Endothelial cell of umbilical vein (primary cell): ENCODE results near the gene SLIT1. TPM values are rescaled to one million over a fixed set of nuclear protein-coding genes. Genes with fewer than 3 reads are reported as not detected.

ENCODE experiments used
- BruUV-seq: library from RNA; stranded (reverse); fragments of 400-500 nt; replicated peaks from 2 replicates; lab custom pipeline; 2021; lab: Mats Ljungman, UMichigan
- CTCF ChIA-PET: fragments of 300-600, 350-600 bp; sonication (Branson Sonifier 250); formaldehyde crosslinking; loops from one replicate; lab custom pipeline; 2021; ENCODE audit warnings: antibody characterized with exemption, inconsistent platforms; lab: Charles Lee
- POLR2A ChIA-PET: fragments of 300-600, 350-600 bp; sonication (Branson Sonifier 250); formaldehyde crosslinking; loops from one replicate; lab custom pipeline; 2021; ENCODE audit warnings: antibody characterized with exemption, inconsistent platforms; lab: Charles Lee
- DNase-seq: peaks from one replicate; pipeline ENCODE4 v3.0.0-alpha.2; 2011; ENCODE audit warnings: low read depth, low spot score
- FAIRE-seq: peaks from 2 replicates; lab custom pipeline; 2011; peaks lifted over from hg19 to GRCh38; lab: Jason Lieb, UNC
- H2AFZ ChIP-seq: 2 replicates; pipeline ENCODE4 v1.6.0; 2012; ENCODE audit warnings: low read depth, low read length, control low read depth, inconsistent platforms
- H3K27ac ChIP-seq: 2 replicates; pipeline ENCODE4 v1.5.1; 2011; ENCODE audit warnings: low read depth, mild to moderate bottlenecking, control low read depth, low read length, moderate library complexity; ENCODE audit not compliant: insufficient read depth
- H3K27me3 ChIP-seq, 2 experiments: 2 replicates each; pipeline versions ENCODE4 v1.6.0 to v1.6.1; 2011; ENCODE audit warnings: low read length in 2 of 2, mixed read lengths in 1 of 2; ENCODE audit not compliant: control insufficient read depth in 2 of 2, insufficient read depth in 2 of 2
- H3K36me3 ChIP-seq, 2 experiments: 2 replicates in 1 of 2; 3 replicates in 1 of 2; pipeline ENCODE4 v1.5.1; 2011; ENCODE audit warnings: low read length in 2 of 2, mild to moderate bottlenecking in 1 of 2, moderate library complexity in 1 of 2; ENCODE audit not compliant: control insufficient read depth in 2 of 2, insufficient read depth in 2 of 2; ENCODE audit errors: extremely low read depth in 1 of 2
- H3K4me1 ChIP-seq: 3 replicates; pipeline ENCODE4 v1.5.1; 2011; ENCODE audit warnings: mild to moderate bottlenecking, low read length; ENCODE audit not compliant: control insufficient read depth, insufficient read depth; ENCODE audit errors: extremely low read depth
- H3K4me2 ChIP-seq: 2 replicates; pipeline ENCODE4 v1.6.1; 2011; ENCODE audit warnings: low read length, control low read depth, mixed read lengths; ENCODE audit not compliant: insufficient read depth
- H3K4me3 ChIP-seq, 3 experiments: fragments of 200-600 bp in 1 of 3; sonication (generic), shearing (Covaris generic) in 1 of 3; replicated peaks in 1 of 3; 2 replicates each; pipeline ENCODE4 v1.5.1; 2011 to 2016; ENCODE audit warnings: control low read depth in 3 of 3, low read length in 3 of 3, mild to moderate bottlenecking in 2 of 3, inconsistent platforms in 1 of 3, low read depth in 1 of 3, moderate library complexity in 1 of 3; ENCODE audit not compliant: insufficient read depth in 1 of 3
- H3K79me2 ChIP-seq: 2 replicates; pipeline ENCODE4 v1.6.0; 2012; ENCODE audit warnings: low read length, inconsistent platforms; ENCODE audit not compliant: control insufficient read depth, insufficient read depth
- H3K9ac ChIP-seq: replicated peaks from 2 replicates; pipeline ENCODE3; 2011; ENCODE audit warnings: low read length, control low read depth; ENCODE audit not compliant: insufficient read depth; ENCODE audit errors: extremely low read depth
- H3K9me1 ChIP-seq: replicated peaks from 3 replicates; pipeline ENCODE4 v1.6.0; 2011; ENCODE audit warnings: mild to moderate bottlenecking, low read length; ENCODE audit not compliant: control insufficient read depth, insufficient read depth; ENCODE audit errors: extremely low read depth
- H3K9me3 ChIP-seq: replicated peaks from 2 replicates; pipeline ENCODE4 v1.5.1; 2012; ENCODE audit warnings: low read length, inconsistent platforms; ENCODE audit not compliant: control insufficient read depth, insufficient read depth
- H4K20me1 ChIP-seq: replicated peaks from 2 replicates; pipeline ENCODE3; 2011; ENCODE audit warnings: mild to moderate bottlenecking, low read length; ENCODE audit not compliant: control insufficient read depth, insufficient read depth; ENCODE audit errors: extremely low read depth
- EZH2 ChIP-seq: IDR thresholded peaks from 2 replicates; pipeline ENCODE4 v1.6.1; 2012; ENCODE audit warnings: borderline replicate concordance, low read depth, mild to moderate bottlenecking, moderate library complexity, low read length, inconsistent platforms; ENCODE audit not compliant: severe bottlenecking
- FOS ChIP-seq: IDR thresholded peaks from 2 replicates; pipeline ENCODE4 v1.6.1; 2011; ENCODE audit warnings: mild to moderate bottlenecking, low read length, moderate library complexity, borderline replicate concordance; ENCODE audit not compliant: insufficient read depth
- GATA2 ChIP-seq: IDR thresholded peaks from 2 replicates; pipeline ENCODE4 v1.7.0; 2011; ENCODE audit warnings: low read depth, mild to moderate bottlenecking, moderate library complexity, mixed read lengths, low read length; ENCODE audit not compliant: insufficient read length, insufficient read depth
- JUN ChIP-seq: IDR thresholded peaks from 2 replicates; pipeline ENCODE4 v1.6.1; 2011; ENCODE audit warnings: borderline replicate concordance, low read depth; ENCODE audit not compliant: insufficient read length, insufficient read depth
- MYC ChIP-seq: IDR thresholded peaks from one replicate; pipeline ENCODE4 v1.6.1; 2011; ENCODE audit warnings: mild to moderate bottlenecking, low read depth, low read length
- POLR2A ChIP-seq: IDR thresholded peaks from 2 replicates; pipeline ENCODE4 v1.6.1; 2012; ENCODE audit warnings: low read depth, mild to moderate bottlenecking, control low read depth, low read length
- POLR2AphosphoS5 ChIP-seq: IDR thresholded peaks from 2 replicates; pipeline ENCODE4 v1.6.1; 2012; ENCODE audit warnings: low read depth, mild to moderate bottlenecking, control low read depth, low read length, moderate library complexity; ENCODE audit not compliant: insufficient read depth
- dilution Hi-C: fragments of 300-500 bp; cut with MboI; formaldehyde crosslinking; loops from one replicate; pipeline ENCODE4 v1.15.0; 2019; ENCODE audit warnings: low sequenced_read_pairs; ENCODE audit not compliant: extremely low pct_ligation_motif_present
- intact Hi-C: fragments of 100-400 bp; cut with micrococcal nuclease; formaldehyde crosslinking; loops from one replicate; pipeline ENCODE4 v1.10.0; 2022
- polyA plus RNA-seq, 4 experiments: library from polyadenylated mRNA; depleted of rRNA in 3 of 4; stranded (reverse) in 3 of 4; unstranded in 1 of 4; fragments of >200 nt; gene quantifications; 2 replicates each; pipeline versions ENCODE4 v1.2.1 to v1.2.3, GENCODE V29; 2011 to 2012; ENCODE audit warnings: missing spikeins in 1 of 4
- total RNA-seq: library from RNA; stranded (reverse); gene quantifications from 2 replicates; pipeline ENCODE4 v1.2.3, GENCODE V29; 2021
- TF ChIP-seq, protein P1 (sequence below): IDR thresholded peaks from 2 replicates; pipeline ENCODE4 v1.6.1; 2011; ENCODE audit not compliant: insufficient read depth, insufficient read length
- TF ChIP-seq, protein P2 (sequence below), 2 donors: IDR thresholded peaks; 1 replicate in 1 of 2; 2 replicates in 1 of 2; pipeline ENCODE4 v1.5.1; 2011; ENCODE audit warnings: low read length in 2 of 2, mild to moderate bottlenecking in 2 of 2, moderate library complexity in 2 of 2, control low read depth in 1 of 2, inconsistent platforms in 1 of 2, low read depth in 1 of 2; ENCODE audit not compliant: insufficient read depth in 1 of 2; ENCODE audit errors: extremely low read depth in 1 of 2

SLIT1 gene
- total and polyA plus RNA-seq, 2 donors (not counting 3 experiments of a cell fraction or from before 2014, with no cell fraction given), result 0.04 to 0.20 TPM

DNA sequence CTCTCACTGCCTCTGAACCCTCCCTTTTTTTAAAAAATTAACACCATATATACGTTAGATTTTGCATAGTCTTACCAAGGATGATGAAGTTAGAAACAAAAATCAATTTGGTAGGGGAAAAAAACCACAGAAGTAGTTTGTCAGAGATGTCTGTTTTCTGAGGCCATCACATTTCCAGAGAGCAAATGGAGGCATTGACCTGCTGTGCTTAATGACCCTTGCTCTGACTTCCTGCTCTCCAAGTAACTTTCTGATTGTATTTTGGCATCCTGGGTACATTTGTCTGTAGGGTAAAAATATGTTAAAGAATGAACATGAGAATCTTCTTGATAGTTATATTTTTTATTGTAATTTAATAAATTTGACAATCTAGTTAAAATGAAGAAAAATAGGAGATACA lies 213.5 kb downstream of the SLIT1 start:
- Histone ChIP-seq H3K27me3 (no peaks in the 10 kb centered on the region), H3K9me3 (no peaks in the 10 kb centered on the region), H3K9me1 (no peaks in the 10 kb centered on the region), H3K4me1 (peaks cover 5% of the 10 kb centered on the region), H3K9ac (no peak overlapping the region), H3K4me3 (no peak overlapping the region), H3K27ac (no peak overlapping the region), H2AFZ (no peak overlapping the region), H4K20me1 (no peaks in the 10 kb centered on the region), H3K36me3 (no peaks in the 10 kb centered on the region), H3K4me2 (no peak overlapping the region), H3K79me2 (no peaks in the 10 kb centered on the region)
- dilution Hi-C loops, result no loop called here
- TF ChIP-seq GATA2 (no peak), POLR2AphosphoS5 (no peak), JUN (no peak), MYC (no peak), EZH2 (no peak), POLR2A (no peak), FOS (no peak)
- TF ChIP-seq, protein P1, sequence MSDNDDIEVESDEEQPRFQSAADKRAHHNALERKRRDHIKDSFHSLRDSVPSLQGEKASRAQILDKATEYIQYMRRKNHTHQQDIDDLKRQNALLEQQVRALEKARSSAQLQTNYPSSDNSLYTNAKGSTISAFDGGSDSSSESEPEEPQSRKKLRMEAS, result no peak
- TF ChIP-seq, protein P2, sequence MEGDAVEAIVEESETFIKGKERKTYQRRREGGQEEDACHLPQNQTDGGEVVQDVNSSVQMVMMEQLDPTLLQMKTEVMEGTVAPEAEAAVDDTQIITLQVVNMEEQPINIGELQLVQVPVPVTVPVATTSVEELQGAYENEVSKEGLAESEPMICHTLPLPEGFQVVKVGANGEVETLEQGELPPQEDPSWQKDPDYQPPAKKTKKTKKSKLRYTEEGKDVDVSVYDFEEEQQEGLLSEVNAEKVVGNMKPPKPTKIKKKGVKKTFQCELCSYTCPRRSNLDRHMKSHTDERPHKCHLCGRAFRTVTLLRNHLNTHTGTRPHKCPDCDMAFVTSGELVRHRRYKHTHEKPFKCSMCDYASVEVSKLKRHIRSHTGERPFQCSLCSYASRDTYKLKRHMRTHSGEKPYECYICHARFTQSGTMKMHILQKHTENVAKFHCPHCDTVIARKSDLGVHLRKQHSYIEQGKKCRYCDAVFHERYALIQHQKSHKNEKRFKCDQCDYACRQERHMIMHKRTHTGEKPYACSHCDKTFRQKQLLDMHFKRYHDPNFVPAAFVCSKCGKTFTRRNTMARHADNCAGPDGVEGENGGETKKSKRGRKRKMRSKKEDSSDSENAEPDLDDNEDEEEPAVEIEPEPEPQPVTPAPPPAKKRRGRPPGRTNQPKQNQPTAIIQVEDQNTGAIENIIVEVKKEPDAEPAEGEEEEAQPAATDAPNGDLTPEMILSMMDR (IDR thresholded peaks at IDR 0.05; ENCODE audit: extremely low read depth in 1 of 2, insufficient read depth in 1 of 2, low read depth in 1 of 2, low read length in 2 of 2), result no peak
- no peak for DNase-seq
- POLR2A ChIA-PET, result no interaction called here
- intact Hi-C loops, result no loop called here
- BruUV-seq, result no TSS peak
- CTCF ChIA-PET, result no interaction called here
- FAIRE-seq, result no peak
